Mucosa of rectum (tissue), 2 donors: ENCODE results near the gene GFPT2.
A peak's percentile ranks its signal among the peaks of the same experiment; 100 is the strongest.

Experiments used
- H3K27ac ChIP-seq, 2 donors: one replicate each; pipeline ENCODE4 v1.7.0; 2013; ENCODE audit warnings: inconsistent platforms in 2 of 2, low read depth in 2 of 2, low read length in 2 of 2
- H3K27me3 ChIP-seq, 2 donors: one replicate each; pipeline ENCODE4 v1.7.0; 2013; ENCODE audit warnings: low read length in 2 of 2; ENCODE audit not compliant: control insufficient read depth in 2 of 2, insufficient read depth in 2 of 2
- H3K36me3 ChIP-seq, 2 donors: one replicate each; pipeline ENCODE4 v1.7.0; 2013; ENCODE audit warnings: low read length in 2 of 2; ENCODE audit not compliant: control insufficient read depth in 2 of 2, insufficient read depth in 2 of 2
- H3K4me1 ChIP-seq, 2 donors: one replicate each; pipeline ENCODE4 v1.7.0; 2013; ENCODE audit warnings: low read length in 2 of 2, mild to moderate bottlenecking in 1 of 2; ENCODE audit not compliant: control insufficient read depth in 2 of 2, insufficient read depth in 2 of 2
- H3K4me3 ChIP-seq, 2 donors: one replicate each; pipeline ENCODE4 v1.7.0; 2013; ENCODE audit warnings: low read length in 2 of 2
- H3K9ac ChIP-seq, 2 donors: one replicate each; pipeline ENCODE4 v1.7.0; 2013; ENCODE audit warnings: low read length in 2 of 2, low read depth in 1 of 2, mild to moderate bottlenecking in 1 of 2
- H3K9me3 ChIP-seq, 2 donors: one replicate each; pipeline ENCODE4 v1.7.0; 2013; ENCODE audit warnings: low read length in 2 of 2; ENCODE audit not compliant: control insufficient read depth in 2 of 2
- donor health status: healthy.
- donor health status: Normal muscosa, but diverticular disease.

Gene GFPT2

GRCh38 chr5:180367300-180367699, 14.2 kb upstream of the GFPT2 start:
- Histone ChIP-seq H3K9ac (no peak overlapping the region), H3K27ac (no peak overlapping the region), H3K27me3 (no peaks in the 10 kb centered on the region), H3K4me1 (no peaks in the 10 kb centered on the region), H3K36me3 (no peaks in the 10 kb centered on the region), H3K4me3 (no peak overlapping the region), H3K9me3 (no peaks in the 10 kb centered on the region)

- Histone ChIP-seq H3K27ac (no peak overlapping the region), H3K9ac (no peak overlapping the region), H3K4me1 (no peaks in the 10 kb centered on the region), H3K9me3 (no peaks in the 10 kb centered on the region), H3K27me3 (no peaks in the 10 kb centered on the region), H3K36me3 (no peaks in the 10 kb centered on the region), H3K4me3 (no peak overlapping the region)
Observed at GRCh38 chr5:180366326-180366725, 13.2 kb upstream of the GFPT2 start.

GRCh38 chr5:180365829-180366228, 12.7 kb upstream of the GFPT2 start:
- Histone ChIP-seq H3K27me3 (no peaks in the 10 kb centered on the region), H3K9me3 (no peaks in the 10 kb centered on the region), H3K9ac (no peak overlapping the region), H3K4me3 (no peak overlapping the region), H3K36me3 (no peaks in the 10 kb centered on the region), H3K27ac (no peak overlapping the region), H3K4me1 (no peaks in the 10 kb centered on the region)

GRCh38 chr5:180364306-180364856, 11.2 kb upstream of the GFPT2 start:
- Histone ChIP-seq H3K9me3 (no peaks in the 10 kb centered on the region), H3K4me3 (no peak overlapping the region), H3K4me1 (no peaks in the 10 kb centered on the region), H3K9ac (no peak overlapping the region), H3K27ac (no peak overlapping the region), H3K36me3 (no peaks in the 10 kb centered on the region), H3K27me3 (no peaks in the 10 kb centered on the region)

- no peaks in the 10 kb centered on the region for H3K9me3 ChIP-seq
- H3K27ac ChIP-seq, result no peak overlapping the region
- no peak overlapping the region for H3K9ac ChIP-seq
- no peak overlapping the region for H3K4me3 ChIP-seq
- H3K4me1 ChIP-seq, result no peaks in the 10 kb centered on the region
- no peaks in the 10 kb centered on the region for H3K36me3 ChIP-seq
- H3K27me3 ChIP-seq, result peaks cover 2 to 9% of the 10 kb centered on the region in 2 donors
Observed at GRCh38 chr5:180360078-180360957, 7.2 kb upstream of the GFPT2 start.

- no peaks in the 10 kb centered on the region for H3K9me3 ChIP-seq
- no peak overlapping the region for H3K9ac ChIP-seq
- H3K27ac ChIP-seq, result no peak overlapping the region
- H3K4me3 ChIP-seq, result no peak overlapping the region
- no peaks in the 10 kb centered on the region for H3K4me1 ChIP-seq
- H3K36me3 ChIP-seq, result no peaks in the 10 kb centered on the region
- peaks cover 12 to 22% of the 10 kb centered on the region in 2 donors for H3K27me3 ChIP-seq
Observed at GRCh38 chr5:180358694-180359093, 5.6 kb upstream of the GFPT2 start.

GRCh38 chr5:180358179-180358578, 5.0 kb upstream of the GFPT2 start:
- Histone ChIP-seq H3K36me3 (no peaks in the 10 kb centered on the region), H3K9ac (no peak overlapping the region), H3K9me3 (no peaks in the 10 kb centered on the region), H3K4me1 (no peaks in the 10 kb centered on the region), H3K27me3 (peaks cover 12 to 26% of the 10 kb centered on the region in 2 donors), H3K27ac (no peak overlapping the region), H3K4me3 (no peak overlapping the region)

GRCh38 chr5:180354966-180355365, 1.8 kb upstream of the GFPT2 start:
- Histone ChIP-seq H3K4me3 (no peak overlapping the region), H3K27ac (no peak overlapping the region), H3K27me3 (peaks cover 27 to 42% of the 10 kb centered on the region in 2 donors), H3K9ac (no peak overlapping the region), H3K9me3 (no peaks in the 10 kb centered on the region), H3K36me3 (no peaks in the 10 kb centered on the region), H3K4me1 (peaks cover 0 to 3% of the 10 kb centered on the region in 2 donors)

- H3K9ac ChIP-seq, result no peak overlapping the region
- H3K36me3 ChIP-seq, result no peaks in the 10 kb centered on the region
- H3K9me3 ChIP-seq, result no peaks in the 10 kb centered on the region
- H3K27ac ChIP-seq, result no peak overlapping the region
- peaks cover 0 to 3% of the 10 kb centered on the region in 2 donors for H3K4me1 ChIP-seq
- H3K4me3 ChIP-seq, result peak overlapping the region; percentile 63 to 69
- H3K27me3 ChIP-seq, result peaks cover 27 to 42% of the 10 kb centered on the region in 2 donors
Observed at GRCh38 chr5:180353980-180354452, 880 bp upstream of the GFPT2 start.
